Ascending aorta (tissue), 2 donors: ENCODE data around the gene TRIM22. TPM values are rescaled to one million over a fixed set of nuclear protein-coding genes. Genes with fewer than 3 reads are reported as not detected.

Experiments
- DNase-seq, 2 donors: peaks; one replicate each; pipeline ENCODE4 v3.0.0-alpha.2; 2019; ENCODE audit warnings: low spot score in 2 of 2
- H3K27ac ChIP-seq, 2 donors: fragments of 200-600 bp; sonication (generic); one replicate each; pipeline ENCODE4 v1.5.1; 2016 to 2017; ENCODE audit warnings: mild to moderate bottlenecking in 1 of 2
- H3K27me3 ChIP-seq: fragments of 200-600 bp; sonication (generic); one replicate; pipeline ENCODE4 v1.5.1; 2017
- H3K36me3 ChIP-seq, 2 donors: fragments of 200-600 bp; sonication (generic); one replicate each; pipeline ENCODE4 v1.5.1; 2016
- H3K4me1 ChIP-seq, 2 donors: fragments of 200-600 bp; sonication (generic); one replicate each; pipeline ENCODE4 v1.5.1; 2016 to 2017; ENCODE audit warnings: mild to moderate bottlenecking in 1 of 2
- H3K4me3 ChIP-seq, 2 donors: fragments of 200-600 bp; sonication (generic); one replicate each; pipeline ENCODE4 v1.5.1; 2016 to 2017; ENCODE audit warnings: mild to moderate bottlenecking in 1 of 2
- H3K9me3 ChIP-seq, 2 donors: fragments of 200-600 bp; sonication (generic); one replicate each; pipeline ENCODE4 v1.5.1; 2016
- CTCF ChIP-seq, 3 experiments: fragments of 200-600 bp in 2 of 3; fragments of 450-650 bp in 1 of 3; sonication (generic) in 2 of 3; IDR thresholded peaks; one replicate each; pipeline ENCODE4 v1.5.1; 2016 to 2019; ENCODE audit warnings: antibody characterized with exemption in 3 of 3, mild to moderate bottlenecking in 1 of 3, moderate library complexity in 1 of 3
- intact Hi-C: fragments of 100-400 bp; cut with DNase I; formaldehyde crosslinking; loops from one replicate; pipeline ENCODE4 v1.15.1; 2023
- total RNA-seq: library from RNA; depleted of rRNA; stranded (reverse); fragments of >200 nt; gene quantifications from one replicate; pipeline ENCODE4 v1.1.0, GENCODE V29; 2016

The TRIM22 gene
- total RNA-seq, 1 donor from 2014 or later, result 32.5 TPM

DNA sequence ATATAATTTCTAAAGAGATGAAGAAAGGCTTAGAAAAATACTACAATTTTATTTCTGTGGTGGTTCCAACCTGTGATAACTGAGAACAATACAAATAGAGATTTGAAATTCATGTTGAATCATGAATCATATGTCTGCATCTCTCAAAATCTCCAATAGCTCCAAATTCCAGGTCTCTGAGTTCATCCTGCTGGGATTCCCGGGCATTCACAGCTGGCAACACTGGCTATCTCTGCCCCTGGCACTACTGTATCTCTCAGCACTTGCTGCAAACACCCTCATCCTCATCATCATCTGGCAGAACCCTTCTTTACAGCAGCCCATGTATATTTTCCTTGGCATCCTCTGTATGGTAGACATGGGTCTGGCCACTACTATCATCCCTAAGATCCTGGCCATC is 46.8 kb downstream of the TRIM22 start, which contains the start of gene OR56B1:
TSS of gene OR56B1 (plus strand) at position 53 of the 400 bp plus-strand sequence. CDS start at position 122, 69 bp downstream.
- intact Hi-C loops, result no loop called here
- H3K27me3 ChIP-seq, result no peaks in the 10 kb centered on the region
- DNase-seq, result no peak
- no peaks in the 10 kb centered on the region for H3K36me3 ChIP-seq
- no peak within 1 kb of the TSS for H3K27ac ChIP-seq
- H3K4me1 ChIP-seq, result no peaks in the 10 kb centered on the region
- TF ChIP-seq CTCF (IDR thresholded peaks at IDR 0.05), result no peak
- H3K9me3 ChIP-seq, result peaks cover 0 to 1% of the 10 kb centered on the region in 2 donors
- no peak within 1 kb of the TSS for H3K4me3 ChIP-seq

GRCh38 chr11:5737091-5737490 is 47.5 kb downstream of the TRIM22 start:
- Histone ChIP-seq H3K9me3 (peaks cover 3 to 7% of the 10 kb centered on the region in 2 donors), H3K4me1 (no peaks in the 10 kb centered on the region), H3K36me3 (no peaks in the 10 kb centered on the region), H3K27me3 (no peaks in the 10 kb centered on the region), H3K27ac (no peak overlapping the region), H3K4me3 (no peak overlapping the region)
- TF ChIP-seq CTCF (IDR thresholded peaks at IDR 0.05), result no peak
- DNase-seq, result no peak
- intact Hi-C loops, result no loop called here

DNA sequence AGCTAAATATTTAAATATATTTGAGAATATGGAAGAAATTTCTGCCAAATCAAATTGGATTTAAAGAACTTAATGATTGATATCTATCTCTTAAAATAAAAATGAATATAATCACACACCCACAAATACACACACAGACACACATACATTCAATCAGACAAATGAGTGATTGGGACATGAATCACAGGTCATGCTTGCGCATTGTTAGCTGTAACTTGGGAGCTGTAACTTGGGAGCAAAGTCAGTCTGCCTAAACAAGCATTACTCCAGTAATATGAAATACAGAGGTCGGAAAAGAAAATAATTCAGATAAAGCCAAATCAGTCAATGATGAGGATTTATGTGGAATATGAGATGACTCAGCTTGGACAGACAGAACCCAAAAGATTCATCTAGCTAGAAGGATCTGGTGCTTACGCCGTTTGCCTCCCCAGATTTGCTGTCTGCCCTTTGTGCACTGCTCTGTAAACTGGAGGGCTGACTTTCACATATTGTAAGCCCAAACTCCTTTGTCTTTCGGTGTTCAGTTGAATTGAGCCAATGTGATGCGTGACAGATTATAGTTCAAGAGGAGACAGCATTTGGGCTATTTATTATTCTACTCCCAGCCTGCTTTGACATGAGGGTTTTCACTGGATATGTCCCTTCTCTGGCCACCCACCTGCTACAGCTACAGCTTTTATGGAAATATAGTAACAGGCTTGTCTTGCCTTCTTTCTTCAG is 48.2 kb downstream of the TRIM22 start:
- peaks cover 7% of the 10 kb centered on the region in 2 donors for H3K9me3 ChIP-seq
- intact Hi-C loops, result no loop called here
- H3K4me1 ChIP-seq, result no peaks in the 10 kb centered on the region
- no peak for DNase-seq
- no peaks in the 10 kb centered on the region for H3K36me3 ChIP-seq
- no peak overlapping the region for H3K4me3 ChIP-seq
- H3K27ac ChIP-seq, result no peak overlapping the region
- no peak for TF ChIP-seq CTCF (IDR thresholded peaks at IDR 0.05)
- H3K27me3 ChIP-seq, result no peaks in the 10 kb centered on the region

GRCh38 chr11:5738431-5738830 is 48.8 kb downstream of the TRIM22 start:
- Histone ChIP-seq H3K36me3 (no peaks in the 10 kb centered on the region), H3K27ac (no peak overlapping the region), H3K9me3 (peaks cover 7% of the 10 kb centered on the region in 2 donors), H3K4me1 (no peaks in the 10 kb centered on the region), H3K27me3 (no peaks in the 10 kb centered on the region), H3K4me3 (no peak overlapping the region)
- no peak for DNase-seq
- intact Hi-C loops, result no loop called here
- no peak for TF ChIP-seq CTCF (IDR thresholded peaks at IDR 0.05)

DNA sequence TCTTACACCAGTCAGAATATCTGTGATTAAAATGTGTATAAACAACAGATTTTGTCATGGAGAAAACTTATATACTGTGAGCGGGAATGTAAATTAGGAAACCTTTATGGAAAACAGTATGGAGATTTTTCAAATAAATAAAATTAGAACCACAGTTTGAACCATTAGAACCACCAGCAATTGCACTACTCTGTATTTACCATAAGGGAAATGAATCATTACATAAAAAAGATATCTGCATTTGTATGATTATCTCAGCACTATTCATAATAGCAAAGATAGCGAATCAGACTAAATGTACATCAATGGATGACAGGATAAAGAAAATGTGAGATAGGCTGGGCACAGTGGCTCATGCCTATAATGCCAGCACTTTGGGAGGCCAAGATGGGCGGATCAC is 57.0 kb downstream of the TRIM22 start:
- H3K4me3 ChIP-seq, result no peak overlapping the region
- peaks cover 4 to 7% of the 10 kb centered on the region in 2 donors for H3K9me3 ChIP-seq
- intact Hi-C loops, result no loop called here
- H3K4me1 ChIP-seq, result no peaks in the 10 kb centered on the region
- H3K27me3 ChIP-seq, result no peaks in the 10 kb centered on the region
- no peak for DNase-seq
- H3K27ac ChIP-seq, result no peak overlapping the region
- no peaks in the 10 kb centered on the region for H3K36me3 ChIP-seq
- TF ChIP-seq CTCF (IDR thresholded peaks at IDR 0.05), result no peak
